HG02938 (cell line): ENCODE data around the gene NAT10.

Experiments used
- ATAC-seq: cut with Tn5 transposase; IDR thresholded peaks from one replicate; pipeline ENCODE4 v1.9.1; 2021; ENCODE audit warnings: mild to moderate bottlenecking, moderate library complexity; ENCODE audit not compliant: unreplicated experiment

The NAT10 gene

GRCh38 chr11:34148504-34149165 is 43.2 kb downstream of the NAT10 start:
- no peak for ATAC-seq

DNA sequence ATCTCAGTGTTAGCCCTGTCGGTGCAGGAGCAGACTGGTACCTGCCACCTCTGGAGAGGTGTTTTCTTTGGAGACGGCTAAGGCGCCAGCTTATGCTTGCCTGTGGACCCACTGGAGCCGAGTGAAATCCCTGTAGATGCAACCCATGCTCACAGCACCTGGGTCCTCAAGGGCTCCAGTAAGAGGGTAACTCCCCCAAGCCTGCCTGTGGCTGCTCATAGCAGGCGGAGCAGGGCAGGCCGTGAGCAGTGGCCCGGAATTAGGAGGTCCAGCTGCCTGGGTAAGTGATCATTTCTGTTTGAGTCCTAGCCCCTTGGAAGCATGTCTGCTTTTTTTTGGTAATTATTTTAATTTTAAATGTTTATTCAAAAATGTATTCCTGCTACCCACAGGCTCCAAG is 43.8 kb downstream of the NAT10 start:
- ATAC-seq, result no peak

DNA sequence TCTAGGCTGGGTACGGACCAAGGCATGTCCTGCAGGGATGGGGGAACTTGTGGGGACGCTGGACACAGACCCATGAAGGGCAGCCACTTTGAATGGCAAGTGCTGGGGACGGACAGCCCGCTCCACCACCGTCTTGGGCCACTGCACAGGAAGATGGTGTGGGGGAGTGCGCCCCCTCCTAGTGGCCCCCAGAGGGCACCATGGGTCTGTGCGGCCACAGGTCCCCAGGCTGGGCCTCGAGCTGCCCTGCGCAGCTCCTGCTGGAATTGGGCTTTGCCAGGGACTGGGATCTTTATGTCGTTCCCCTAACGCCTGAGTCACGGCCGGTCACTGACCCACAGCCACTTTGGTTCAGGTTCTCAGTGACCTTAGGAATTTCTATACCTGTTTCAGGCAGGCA is 44.4 kb downstream of the NAT10 start:
- ATAC-seq, result no peak

DNA sequence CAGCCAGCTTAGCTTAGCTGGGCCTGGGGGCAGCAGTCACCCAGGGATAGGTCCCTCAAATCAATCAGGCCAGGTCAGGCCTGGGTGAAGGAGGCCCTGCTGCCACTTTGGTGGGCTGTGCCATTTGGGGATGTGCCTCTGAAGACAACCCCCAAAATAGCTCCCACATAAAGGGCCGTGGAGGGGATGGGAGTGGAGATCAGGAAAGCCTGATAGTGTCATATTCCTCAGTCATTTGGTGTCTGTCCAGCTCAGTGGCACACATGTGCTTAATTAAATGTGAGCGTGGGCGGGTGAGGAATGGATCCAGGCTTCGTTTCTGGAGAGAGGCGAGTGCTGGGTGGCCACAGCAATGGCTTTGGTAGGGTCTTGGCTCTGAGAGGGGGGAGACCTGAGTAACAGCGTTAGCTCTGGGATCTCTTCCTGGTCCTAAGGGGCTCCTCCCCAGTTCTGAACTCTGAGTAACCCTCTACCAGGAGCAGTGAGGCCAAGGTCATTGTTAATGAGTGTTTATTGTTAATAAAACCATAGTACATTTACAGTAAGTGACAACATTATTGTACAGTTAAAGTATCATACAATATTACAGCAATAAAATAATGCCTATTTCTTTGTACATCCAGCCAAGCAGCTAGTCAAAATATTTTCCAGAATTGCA is 45.2 kb downstream of the NAT10 start:
- ATAC-seq, result no peak

- no peak for ATAC-seq
Measured at GRCh38 chr11:34151166-34151565, 45.7 kb downstream of the NAT10 start.

DNA sequence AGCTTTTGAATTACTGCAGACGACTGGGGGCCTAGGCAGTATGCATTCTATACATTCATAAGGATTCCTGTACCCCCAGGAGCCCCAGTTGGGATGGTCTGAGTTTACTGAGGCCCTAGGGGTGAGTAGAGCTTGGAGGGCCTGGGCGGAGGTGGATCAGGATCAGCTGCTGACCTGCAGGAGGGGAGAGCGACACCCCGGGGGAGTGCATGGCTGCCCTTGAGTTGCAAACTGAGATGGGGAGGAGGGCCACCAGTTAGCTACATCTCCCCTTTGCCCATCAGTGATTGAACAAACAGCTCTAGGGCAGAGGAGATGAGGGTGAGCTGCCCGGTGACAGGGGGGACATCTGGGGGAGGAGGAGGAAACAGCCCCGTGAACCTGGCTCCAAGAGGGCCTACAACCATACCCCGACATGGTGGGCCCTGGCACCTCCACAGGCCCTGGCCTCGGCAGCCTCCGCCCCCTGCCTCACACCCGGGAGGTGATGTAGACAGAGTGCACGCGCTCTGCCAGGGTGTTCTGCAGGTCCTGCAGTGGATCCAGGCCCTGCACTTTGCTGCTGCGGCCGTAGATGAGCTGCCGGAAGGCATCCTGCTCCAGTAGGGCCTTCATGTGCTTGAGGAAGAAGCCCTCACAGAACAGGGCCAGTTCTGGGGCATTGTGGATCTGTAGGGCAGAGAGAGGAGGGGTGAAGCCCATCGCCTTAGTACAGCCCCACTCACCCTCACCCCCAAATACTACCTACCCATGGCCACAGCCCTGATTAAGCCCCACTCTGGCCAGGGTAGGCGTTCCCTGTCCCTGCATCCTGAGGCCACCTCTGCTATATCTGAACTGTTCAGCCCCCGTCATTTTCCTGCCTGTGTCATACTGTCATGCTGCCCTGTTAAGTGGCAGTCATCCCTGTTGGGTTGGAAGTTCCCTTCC is 46.8 kb downstream of the NAT10 start:
- ATAC-seq, result no peak

DNA sequence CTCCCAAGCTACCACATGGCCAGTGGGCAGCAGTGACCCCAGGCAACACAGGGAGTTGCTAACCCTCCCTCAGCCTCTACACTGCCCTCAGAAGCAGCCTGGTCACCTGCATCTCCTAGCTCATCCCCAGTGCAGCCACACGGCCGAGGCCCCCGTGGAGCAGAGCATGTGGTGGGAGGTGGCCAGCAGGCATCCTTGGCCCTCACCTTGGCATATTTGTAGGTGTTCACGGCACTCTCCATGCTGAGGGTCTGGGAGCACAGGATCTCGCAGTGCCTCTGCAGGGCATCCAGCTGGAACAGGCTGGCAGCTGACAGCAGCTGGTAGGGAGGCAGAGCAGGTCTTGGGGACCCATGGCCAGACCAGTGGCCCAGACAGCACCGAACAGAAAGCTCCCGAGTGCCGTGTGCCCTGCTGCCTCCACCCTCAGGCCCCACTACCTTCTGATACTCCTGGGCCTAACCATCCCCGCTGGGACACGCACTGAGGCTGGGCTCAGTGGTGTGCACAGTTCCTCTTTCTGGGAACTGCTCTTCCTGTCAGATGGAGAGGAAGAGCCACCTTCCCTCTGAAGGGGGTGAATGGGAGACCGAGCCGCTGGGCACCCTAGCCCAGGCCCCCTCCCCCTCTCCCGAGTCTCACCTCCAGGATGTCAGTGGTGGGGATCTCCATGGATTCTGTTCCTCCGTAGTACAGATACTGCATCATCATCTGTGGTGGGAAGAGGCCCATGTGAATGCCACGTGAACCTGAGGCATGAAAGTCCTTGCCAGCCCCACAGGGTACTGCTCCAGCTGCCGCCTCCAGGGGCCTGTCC is 48.8 kb downstream of the NAT10 start:
- ATAC-seq, result no peak

GRCh38 chr11:34155057-34155756 is 49.8 kb downstream of the NAT10 start:
- ATAC-seq, result no peak

DNA sequence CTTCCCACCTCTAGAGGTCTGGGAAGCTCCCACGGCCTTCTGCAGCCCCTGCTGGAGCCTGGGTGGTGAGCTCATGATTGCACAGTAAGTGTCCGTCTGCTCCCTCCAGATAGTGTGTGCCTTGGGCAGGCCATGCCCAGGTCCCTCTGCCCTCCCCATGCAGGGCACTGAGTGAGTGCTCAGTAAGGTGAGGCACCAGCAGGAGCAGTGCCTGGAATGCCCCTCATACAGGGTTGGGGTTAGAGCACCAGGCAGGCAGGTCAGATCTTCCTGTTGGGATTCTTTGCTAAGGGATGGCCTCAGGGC is 50.3 kb downstream of the NAT10 start:
- no peak for ATAC-seq

DNA sequence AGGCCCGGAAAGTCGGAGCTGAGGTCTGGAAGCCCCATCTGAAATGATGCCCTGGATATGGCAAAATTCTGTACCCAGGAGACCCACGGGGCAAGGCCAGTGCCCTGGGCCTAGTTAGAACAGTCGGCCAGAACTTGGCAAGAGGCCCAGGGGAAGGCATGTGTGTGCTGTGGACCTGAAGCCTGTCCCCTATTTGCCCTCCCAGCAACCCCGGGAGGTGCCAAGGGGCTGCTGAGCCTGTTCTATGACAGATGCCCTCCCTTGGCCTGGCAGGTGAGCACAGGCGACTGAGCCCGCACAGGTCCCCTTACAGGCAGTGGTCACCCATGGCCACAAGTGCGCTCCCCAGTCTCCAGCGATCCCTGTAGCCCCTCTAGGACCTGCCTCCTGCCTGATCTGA is 51.7 kb downstream of the NAT10 start:
- ATAC-seq, result no peak

DNA sequence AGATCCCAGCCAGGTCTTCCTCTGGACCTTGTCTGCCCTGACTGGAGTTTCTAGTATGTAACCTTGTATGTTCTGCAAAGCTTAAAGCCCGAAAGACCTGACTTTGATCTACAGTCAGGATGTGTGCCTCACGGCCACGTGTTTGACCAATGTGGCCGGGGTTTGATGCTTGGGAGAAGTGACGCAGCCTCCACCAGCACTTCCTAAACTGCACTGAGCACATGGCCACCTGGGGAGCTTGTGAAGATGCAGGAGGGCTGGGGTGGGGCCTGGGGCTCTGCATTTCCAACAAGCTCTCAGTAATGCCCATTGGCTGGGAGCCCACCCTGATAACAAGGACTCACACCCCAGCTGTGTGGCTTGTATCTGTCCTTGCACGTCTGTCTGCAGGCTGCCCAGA is 53.2 kb downstream of the NAT10 start:
- ATAC-seq, result no peak

DNA sequence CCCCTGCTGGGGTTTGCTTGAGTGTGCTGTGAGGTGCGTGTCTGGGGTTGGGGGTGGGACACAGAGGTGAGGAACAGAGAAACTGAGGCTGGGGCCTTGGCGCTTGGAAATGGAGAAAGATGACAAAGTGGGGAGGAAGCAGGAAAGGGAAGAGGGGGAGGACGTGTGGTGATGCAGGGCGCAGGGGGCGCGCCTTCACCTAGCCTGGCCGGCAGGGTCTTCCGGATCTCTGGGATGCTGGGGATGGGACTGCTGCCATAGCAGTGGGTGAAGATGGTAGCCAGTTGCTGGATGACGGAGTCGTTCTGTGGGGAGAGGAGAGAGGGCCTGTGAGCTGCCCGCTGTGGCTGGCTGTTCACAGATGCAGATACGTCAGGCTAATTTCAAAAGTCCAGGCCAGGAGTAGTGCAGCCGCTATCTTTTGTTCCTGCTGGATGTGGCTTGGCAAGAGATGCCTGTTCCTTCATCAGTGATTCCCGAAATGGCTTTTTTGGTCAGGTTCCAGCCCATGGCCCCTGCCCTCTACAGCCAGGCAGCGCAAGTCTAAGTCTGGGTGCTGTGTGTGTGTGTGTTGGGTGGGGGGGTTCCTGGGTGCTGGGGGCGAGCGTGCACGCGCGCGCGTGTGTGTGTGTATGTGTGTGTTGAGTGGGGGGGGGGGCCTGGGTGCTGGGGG is 54.8 kb downstream of the NAT10 start:
- ATAC-seq, result no peak

GRCh38 chr11:34160791-34161190 is 55.4 kb downstream of the NAT10 start:
- ATAC-seq, result no peak

- ATAC-seq, result no peak
Measured at GRCh38 chr11:34161361-34161760, 55.9 kb downstream of the NAT10 start.

DNA sequence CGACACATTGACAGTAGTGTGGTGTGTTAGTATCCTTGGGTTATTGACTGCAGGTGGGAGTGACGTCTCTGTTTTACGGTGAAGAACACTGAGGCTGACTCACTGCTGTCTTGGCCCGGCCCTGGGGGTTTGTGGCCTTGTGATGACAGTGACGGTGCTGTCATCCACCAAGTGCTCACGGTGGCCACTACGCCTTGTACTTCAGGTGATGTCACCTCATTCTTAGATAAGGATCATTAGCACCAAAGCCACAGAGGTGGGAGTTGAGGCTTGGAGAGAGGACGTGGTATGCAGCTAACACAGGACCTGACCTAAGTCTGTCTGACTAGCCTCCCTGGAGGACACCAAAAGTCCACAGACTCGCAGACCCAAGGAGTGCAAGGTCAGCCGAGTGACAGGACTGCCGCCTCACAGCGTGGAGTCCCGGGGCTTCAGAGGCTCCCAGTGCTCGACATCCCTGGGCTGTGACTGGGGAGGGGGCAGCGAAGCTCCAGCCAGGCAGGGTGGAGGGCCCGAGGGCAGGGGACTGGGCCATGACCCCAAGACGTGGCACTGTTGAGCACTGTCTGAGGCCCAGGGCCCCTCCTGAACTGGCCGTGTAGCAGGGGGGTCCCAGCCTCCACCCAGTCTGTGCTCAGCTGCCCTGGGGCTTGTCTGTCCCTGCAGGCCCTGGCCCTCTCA is 56.5 kb downstream of the NAT10 start:
- no peak for ATAC-seq

- ATAC-seq, result no peak
Measured at GRCh38 chr11:34162493-34162820, 57.0 kb downstream of the NAT10 start.

DNA sequence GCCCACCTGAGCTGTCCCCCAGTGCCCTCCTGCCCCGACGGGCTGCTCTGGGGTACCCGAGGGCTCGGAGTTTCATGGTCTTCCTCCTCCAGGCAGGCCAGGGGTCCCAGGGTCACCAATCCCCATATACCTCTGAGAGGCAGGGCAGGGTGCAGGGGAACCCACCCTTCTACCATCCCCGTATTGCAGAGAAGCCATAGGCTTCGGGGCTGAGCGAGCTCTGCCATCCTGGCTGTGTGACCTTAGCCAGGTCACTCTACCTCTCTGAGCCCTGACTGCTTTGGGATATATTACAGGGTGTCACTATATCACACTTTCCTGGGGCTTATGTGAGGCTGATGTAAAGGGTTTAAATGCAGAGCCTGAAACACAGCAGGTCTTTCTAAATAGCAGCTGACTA is 57.4 kb downstream of the NAT10 start:
- no peak for ATAC-seq

- ATAC-seq, result no peak
Measured at GRCh38 chr11:34165121-34165520, 59.7 kb downstream of the NAT10 start.

GRCh38 chr11:34165786-34166555 is 60.5 kb downstream of the NAT10 start:
- ATAC-seq, result no peak
